GM23338 (cell line): ENCODE results near the gene RHEBL1.

Source experiments
- CREB1 ChIP-seq: fragments of 250-450 bp; sonication (Bioruptor Pico); IDR thresholded peaks from 2 replicates; pipeline ENCODE4 v1.5.0; 2020; ENCODE audit warnings: low read depth, mild to moderate bottlenecking, moderate library complexity
- CTCF ChIP-seq, 2 experiments: fragments of 200-600 bp in 1 of 2; sonication (generic) in 1 of 2; conservative IDR thresholded peaks; 2 replicates each; pipeline versions ENCODE4 v1.5.1 to v1.6.1; 2016 to 2017; ENCODE audit warnings: antibody characterized with exemption in 2 of 2, low read depth in 2 of 2, mild to moderate bottlenecking in 2 of 2, moderate library complexity in 1 of 2
- EZH2 ChIP-seq: fragments of 200-600 bp; sonication (generic); IDR thresholded peaks from one replicate; pipeline ENCODE4 v1.8.0; 2017; ENCODE audit warnings: antibody characterized with exemption, mild to moderate bottlenecking, low read depth; ENCODE audit not compliant: unreplicated experiment
- EZH2phosphoT487 ChIP-seq: fragments of 200-600 bp; sonication (generic); IDR thresholded peaks from one replicate; pipeline ENCODE4 v1.8.1; 2018; ENCODE audit warnings: antibody characterized with exemption; ENCODE audit not compliant: unreplicated experiment
- POLR2AphosphoS5 ChIP-seq: IDR thresholded peaks from 2 replicates; pipeline ENCODE4 v1.6.1; 2016; ENCODE audit warnings: antibody characterized with exemption, low read depth
- TF ChIP-seq, protein P1 (sequence below): IDR thresholded peaks from 2 replicates; pipeline ENCODE4 v1.6.1; 2016; ENCODE audit warnings: antibody characterized with exemption

DNA sequence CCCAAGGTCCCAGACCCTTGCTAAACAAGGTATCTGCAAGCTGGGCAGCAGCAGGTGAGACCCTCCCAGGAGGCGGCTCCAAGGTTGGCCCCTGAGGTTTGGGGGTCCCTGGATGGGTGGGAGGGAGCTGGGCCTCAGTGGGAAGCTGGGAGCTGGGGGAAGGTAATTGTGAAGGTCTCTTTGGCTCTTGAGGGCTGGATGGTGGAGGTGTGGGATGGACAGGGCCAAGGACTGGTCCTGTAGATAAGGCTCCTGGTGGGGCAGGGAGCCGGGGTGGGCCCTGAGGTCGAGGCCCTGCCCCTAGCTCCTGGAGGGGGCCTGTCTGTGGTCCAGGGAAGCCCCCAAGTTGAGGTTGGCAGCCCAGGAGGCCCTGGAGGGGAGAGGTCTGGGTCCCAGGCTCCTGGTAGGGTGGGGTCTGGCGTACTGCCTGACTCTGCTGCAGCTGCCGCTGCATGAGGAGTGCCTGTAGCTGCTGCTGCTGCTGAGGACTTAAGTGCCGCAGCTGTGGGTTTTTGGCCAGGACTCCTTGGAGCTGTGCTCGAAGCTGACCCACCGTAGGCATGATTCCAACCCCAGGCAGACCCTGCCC, 38.1 kb downstream of the RHEBL1 start:
- TF ChIP-seq EZH2 (no peak), CTCF (conservative IDR thresholded peaks at IDR 0.05; ENCODE audit: low read depth in 2 of 2) (no peak), CREB1 (CRISPR knock-in tag) (no peak), EZH2phosphoT487 (no peak), POLR2AphosphoS5 (no peak)
- TF ChIP-seq, protein P1, sequence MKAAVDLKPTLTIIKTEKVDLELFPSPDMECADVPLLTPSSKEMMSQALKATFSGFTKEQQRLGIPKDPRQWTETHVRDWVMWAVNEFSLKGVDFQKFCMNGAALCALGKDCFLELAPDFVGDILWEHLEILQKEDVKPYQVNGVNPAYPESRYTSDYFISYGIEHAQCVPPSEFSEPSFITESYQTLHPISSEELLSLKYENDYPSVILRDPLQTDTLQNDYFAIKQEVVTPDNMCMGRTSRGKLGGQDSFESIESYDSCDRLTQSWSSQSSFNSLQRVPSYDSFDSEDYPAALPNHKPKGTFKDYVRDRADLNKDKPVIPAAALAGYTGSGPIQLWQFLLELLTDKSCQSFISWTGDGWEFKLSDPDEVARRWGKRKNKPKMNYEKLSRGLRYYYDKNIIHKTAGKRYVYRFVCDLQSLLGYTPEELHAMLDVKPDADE: no peak
